CD4-positive, alpha-beta T cell (primary cell): Measurements from ENCODE around the gene PCDHB9. TPM values are rescaled to one million over a fixed set of nuclear protein-coding genes. Genes with fewer than 3 reads are reported as not detected.
A peak's percentile ranks its signal among the peaks of the same experiment; 100 is the strongest.
"Not testable (repeated sequence)": the region's sequence is repeated elsewhere in the genome, so short reads cannot be mapped to it uniquely, and the experiment has no call there.

Experiments
- ATAC-seq: fragments of 200-7000 bp; cut with Tn5 transposase; one replicate; pipeline ENCODE4 v1.10.0; 2022; ENCODE audit warnings: mild to moderate bottlenecking; ENCODE audit not compliant: poor library complexity
- CTCF ChIA-PET: fragments of 350-600 bp; sonication (Branson Sonifier 250); formaldehyde crosslinking; loops from one replicate; lab custom pipeline; 2021; ENCODE audit warnings: antibody characterized with exemption, inconsistent platforms; lab: Charles Lee
- POLR2A ChIA-PET: fragments of 350-600 bp; sonication (Branson Sonifier 250); formaldehyde crosslinking; loops from one replicate; lab custom pipeline; 2021; ENCODE audit warnings: antibody characterized with exemption, inconsistent platforms; lab: Charles Lee
- DNase-seq, 14 experiments: peaks; one replicate each; pipeline ENCODE4 v3.0.0-alpha.2; 2013 to 2020; ENCODE audit warnings: mixed read lengths in 2 of 14
- H3K27ac ChIP-seq, 2 donors: one replicate each; pipeline versions ENCODE4 v1.5.1 to v1.7.0; 2013; ENCODE audit warnings: low read length in 2 of 2, low read depth in 1 of 2, mild to moderate bottlenecking in 1 of 2
- H3K27me3 ChIP-seq, 2 experiments: 1 replicate in 1 of 2; 2 replicates in 1 of 2; pipeline versions ENCODE4 v1.6.1 to v1.7.0; 2013; ENCODE audit warnings: low read length in 2 of 2, control low read depth in 1 of 2, mild to moderate bottlenecking in 1 of 2, moderate library complexity in 1 of 2; ENCODE audit not compliant: insufficient read depth in 2 of 2, control insufficient read depth in 1 of 2
- H3K36me3 ChIP-seq: one replicate; pipeline ENCODE4 v1.6.1; 2013; ENCODE audit warnings: low read length, control low read depth; ENCODE audit not compliant: insufficient read depth
- H3K4me1 ChIP-seq: one replicate; pipeline ENCODE4 v1.6.1; 2013; ENCODE audit warnings: low read length, control low read depth; ENCODE audit not compliant: insufficient read depth
- H3K4me3 ChIP-seq: one replicate; pipeline ENCODE4 v1.5.1; 2013; ENCODE audit warnings: mild to moderate bottlenecking, low read length, moderate library complexity
- H3K9me3 ChIP-seq, 2 experiments: 1 replicate in 1 of 2; 2 replicates in 1 of 2; pipeline versions ENCODE4 v1.6.1 to v1.7.0; 2013; ENCODE audit warnings: low read length in 2 of 2, mild to moderate bottlenecking in 2 of 2, control low read depth in 1 of 2, moderate library complexity in 1 of 2; ENCODE audit not compliant: control insufficient read depth in 1 of 2, insufficient read depth in 1 of 2
- H3K27ac Mint-ChIP-seq: one replicate; pipeline ENCODE4 v1.8.0; 2020; ENCODE audit warnings: mixed read lengths
- H3K27me3 Mint-ChIP-seq: one replicate; pipeline ENCODE4 v1.8.0; 2021; ENCODE audit warnings: mixed read lengths
- H3K36me3 Mint-ChIP-seq: one replicate; pipeline ENCODE4 v1.8.0; 2021; ENCODE audit warnings: low read depth, mixed read lengths
- H3K4me1 Mint-ChIP-seq: one replicate; pipeline ENCODE4 v1.8.0; 2021; ENCODE audit warnings: low read depth, mixed read lengths
- H3K4me3 Mint-ChIP-seq: one replicate; pipeline ENCODE4 v1.8.0; 2020; ENCODE audit warnings: mild to moderate bottlenecking, mixed read lengths
- H3K9me3 Mint-ChIP-seq: one replicate; pipeline ENCODE4 v1.8.0; 2020; ENCODE audit warnings: mixed read lengths
- intact Hi-C, 2 experiments: fragments of 100-400 bp; cut with DNase I in 1 of 2; cut with micrococcal nuclease in 1 of 2; formaldehyde crosslinking; loops; one replicate each; pipeline versions ENCODE4 v1.15.1 to v1.9.0; 2023 to 2025; cut with DNase I, micrococcal nuclease
- total RNA-seq, 174 experiments: library from RNA in 2 of 174; stranded (reverse) in 2 of 174; gene quantifications; one replicate each; pipeline ENCODE4 v1.2.3 and lab custom pipeline; 2021 to 2026

The PCDHB9 gene
- total RNA-seq, 2 experiments from 2014 or later: not detected

- peaks cover 11 to 53% of the 10 kb centered on the region in 2 experiments for H3K27me3 ChIP-seq
- H3K36me3 ChIP-seq, POLR2A ChIA-PET, H3K27ac ChIP-seq, ATAC-seq, DNase-seq, H3K4me1 ChIP-seq, H3K4me1 Mint-ChIP-seq, H3K36me3 Mint-ChIP-seq, H3K4me3 Mint-ChIP-seq, H3K4me3 ChIP-seq, H3K27ac Mint-ChIP-seq, CTCF ChIA-PET, intact Hi-C loops, H3K9me3 Mint-ChIP-seq: not testable (repeated sequence)
- H3K27me3 Mint-ChIP-seq: peaks cover 87% of the 10 kb centered on the region
- H3K9me3 ChIP-seq: peaks cover 3 to 17% of the 10 kb centered on the region in 2 experiments
These were observed 23.9 kb downstream of the PCDHB9 start for GRCh38 chr5:141210849-141211248.

- H3K4me3 Mint-ChIP-seq, H3K4me1 Mint-ChIP-seq, H3K27ac ChIP-seq, H3K4me1 ChIP-seq, H3K9me3 Mint-ChIP-seq, CTCF ChIA-PET, H3K36me3 Mint-ChIP-seq, H3K4me3 ChIP-seq, H3K27ac Mint-ChIP-seq, H3K36me3 ChIP-seq, POLR2A ChIA-PET, intact Hi-C loops, ATAC-seq: not testable (repeated sequence)
- DNase-seq: peak in 4 of 14 experiments; percentile 17 to 53 (median 37)
- H3K27me3 ChIP-seq: peaks cover 17 to 52% of the 10 kb centered on the region in 2 experiments
- H3K9me3 ChIP-seq: peaks cover 25 to 31% of the 10 kb centered on the region in 2 experiments
- H3K27me3 Mint-ChIP-seq: peaks cover 76% of the 10 kb centered on the region
These were observed 26.8 kb downstream of the PCDHB9 start, which contains the start of gene PCDHB13 for GRCh38 chr5:141213656-141214339. PCDHB13 (plus strand) TSS chr5:141213919; CDS start chr5:141214124, 205 bp downstream.

DNA sequence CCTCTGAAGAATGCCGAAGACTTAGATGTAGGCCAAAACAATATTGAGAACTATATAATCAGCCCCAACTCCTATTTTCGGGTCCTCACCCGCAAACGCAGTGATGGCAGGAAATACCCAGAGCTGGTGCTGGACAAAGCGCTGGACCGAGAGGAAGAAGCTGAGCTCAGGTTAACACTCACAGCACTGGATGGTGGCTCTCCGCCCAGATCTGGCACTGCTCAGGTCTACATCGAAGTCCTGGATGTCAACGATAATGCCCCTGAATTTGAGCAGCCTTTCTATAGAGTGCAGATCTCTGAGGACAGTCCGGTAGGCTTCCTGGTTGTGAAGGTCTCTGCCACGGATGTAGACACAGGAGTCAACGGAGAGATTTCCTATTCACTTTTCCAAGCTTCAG is 27.6 kb downstream of the PCDHB9 start:
- H3K27ac Mint-ChIP-seq, H3K27ac ChIP-seq, H3K4me1 ChIP-seq, H3K36me3 Mint-ChIP-seq, H3K4me3 ChIP-seq, DNase-seq, H3K4me1 Mint-ChIP-seq, CTCF ChIA-PET, POLR2A ChIA-PET, H3K4me3 Mint-ChIP-seq, intact Hi-C loops, H3K36me3 ChIP-seq, H3K9me3 Mint-ChIP-seq, ATAC-seq: not testable (repeated sequence)
- H3K27me3 Mint-ChIP-seq: peaks cover 73% of the 10 kb centered on the region
- Histone ChIP-seq H3K27me3 (peaks cover 15 to 54% of the 10 kb centered on the region in 2 experiments), H3K9me3 (peaks cover 27 to 31% of the 10 kb centered on the region in 2 experiments)

- CTCF ChIA-PET: not testable (repeated sequence)
These were observed 28.5 kb downstream of the PCDHB9 start for GRCh38 chr5:141215504-141215903.

DNA sequence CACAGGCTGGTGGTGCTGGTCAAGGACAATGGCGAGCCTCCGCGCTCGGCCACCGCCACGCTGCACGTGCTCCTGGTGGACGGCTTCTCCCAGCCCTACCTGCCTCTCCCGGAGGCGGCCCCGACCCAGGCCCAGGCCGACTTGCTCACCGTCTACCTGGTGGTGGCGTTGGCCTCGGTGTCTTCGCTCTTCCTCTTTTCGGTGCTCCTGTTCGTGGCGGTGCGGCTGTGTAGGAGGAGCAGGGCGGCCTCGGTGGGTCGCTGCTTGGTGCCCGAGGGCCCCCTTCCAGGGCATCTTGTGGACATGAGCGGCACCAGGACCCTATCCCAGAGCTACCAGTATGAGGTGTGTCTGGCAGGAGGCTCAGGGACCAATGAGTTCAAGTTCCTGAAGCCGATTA is 29.1 kb downstream of the PCDHB9 start:
- Histone ChIP-seq H3K27me3 (peaks cover 15 to 52% of the 10 kb centered on the region in 2 experiments), H3K9me3 (peaks cover 19 to 26% of the 10 kb centered on the region in 2 experiments)
- H3K9me3 Mint-ChIP-seq, H3K27ac Mint-ChIP-seq, POLR2A ChIA-PET, H3K36me3 ChIP-seq, ATAC-seq, H3K4me1 ChIP-seq, DNase-seq, H3K4me3 Mint-ChIP-seq, intact Hi-C loops, H3K4me1 Mint-ChIP-seq, H3K27ac ChIP-seq, H3K4me3 ChIP-seq, CTCF ChIA-PET, H3K36me3 Mint-ChIP-seq: not testable (repeated sequence)
- H3K27me3 Mint-ChIP-seq: peaks cover 78% of the 10 kb centered on the region

More at GRCh38 chr5:141215504-141215903, 28.5 kb downstream of the PCDHB9 start:
- H3K27ac Mint-ChIP-seq, H3K4me3 ChIP-seq, DNase-seq, H3K4me1 Mint-ChIP-seq, ATAC-seq, H3K4me3 Mint-ChIP-seq, H3K36me3 ChIP-seq, POLR2A ChIA-PET, H3K4me1 ChIP-seq, H3K27ac ChIP-seq, H3K36me3 Mint-ChIP-seq, H3K9me3 Mint-ChIP-seq, intact Hi-C loops: not testable (repeated sequence)
- peaks cover 25 to 27% of the 10 kb centered on the region in 2 experiments for H3K9me3 ChIP-seq
- peaks cover 76% of the 10 kb centered on the region for H3K27me3 Mint-ChIP-seq
- H3K27me3 ChIP-seq: peaks cover 11 to 55% of the 10 kb centered on the region in 2 experiments
